HG02884 (cell line): ENCODE results near the gene KIF6.

Experiments used
- ATAC-seq: cut with Tn5 transposase; IDR thresholded peaks from one replicate; pipeline ENCODE4 v1.9.1; 2021; ENCODE audit warnings: mild to moderate bottlenecking, moderate library complexity; ENCODE audit not compliant: unreplicated experiment

The KIF6 gene

GRCh38 chr6:39602601-39603519 lies 122.3 kb downstream of the KIF6 start:
- ATAC-seq: no peak

- no peak for ATAC-seq
Measured at GRCh38 chr6:39599973-39600372, 125.2 kb downstream of the KIF6 start.

- ATAC-seq: no peak
Measured at GRCh38 chr6:39599341-39599740, 125.9 kb downstream of the KIF6 start.

DNA sequence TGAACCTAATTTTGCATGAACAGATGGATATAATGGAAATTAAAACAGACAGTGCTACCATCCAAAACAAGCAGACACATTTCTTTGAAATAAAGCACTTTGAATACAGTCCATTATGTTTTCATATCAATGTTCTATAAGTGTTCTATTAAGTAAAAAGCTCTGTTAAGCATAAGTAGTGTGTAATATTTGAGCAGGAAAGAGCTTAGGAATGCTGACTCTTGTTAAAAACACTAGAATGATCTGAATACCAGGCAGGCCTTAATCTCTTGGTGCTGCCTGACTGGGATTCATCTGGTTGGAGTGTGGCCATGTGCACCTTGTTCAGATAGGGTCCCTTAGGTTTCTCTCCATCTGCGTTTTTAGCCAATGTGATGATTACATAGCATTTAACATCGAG lies 130.9 kb downstream of the KIF6 start:
- no peak for ATAC-seq

DNA sequence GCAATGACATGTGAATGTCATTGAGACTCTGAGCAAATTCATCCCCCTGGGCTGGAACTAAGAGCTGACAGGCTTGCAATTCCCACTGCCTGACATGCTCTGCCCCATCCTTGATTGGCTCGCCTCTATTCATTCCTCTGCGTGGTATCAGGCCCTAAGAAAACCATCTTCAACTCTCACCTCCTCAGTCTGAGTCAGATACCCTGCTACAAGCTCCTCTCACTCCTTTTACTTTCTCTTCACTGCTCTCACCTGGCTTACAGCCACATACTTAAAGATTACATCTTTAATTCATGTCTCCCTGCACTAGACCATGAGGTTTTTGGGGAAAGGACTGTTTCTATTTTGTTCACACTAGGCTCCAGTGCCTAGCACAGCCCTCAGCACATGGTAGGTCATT lies 131.6 kb downstream of the KIF6 start:
- no peak for ATAC-seq

- no peak for ATAC-seq
Measured at GRCh38 chr6:39590871-39591393, 134.3 kb downstream of the KIF6 start.

DNA sequence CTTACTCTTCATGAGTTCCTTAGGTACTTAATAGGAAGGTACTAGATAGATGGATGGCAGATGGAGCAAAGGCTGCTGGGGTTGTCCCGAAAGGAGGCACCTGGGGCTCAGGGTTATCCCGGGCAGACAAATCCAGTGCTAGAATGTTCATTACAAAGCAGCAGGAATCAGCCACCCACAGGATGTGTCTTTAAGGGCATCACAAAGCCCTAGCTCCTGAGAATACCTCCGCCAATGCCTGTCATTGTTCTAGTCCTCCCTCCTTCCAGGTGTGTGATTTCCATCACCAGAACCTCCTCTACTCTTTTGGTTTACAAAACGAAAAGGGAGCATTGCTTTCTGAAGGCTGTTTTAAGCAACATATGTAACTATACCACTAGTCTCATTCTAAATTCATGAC lies 138.1 kb downstream of the KIF6 start:
- no peak for ATAC-seq

GRCh38 chr6:39585641-39586040 lies 139.6 kb downstream of the KIF6 start:
- no peak for ATAC-seq

DNA sequence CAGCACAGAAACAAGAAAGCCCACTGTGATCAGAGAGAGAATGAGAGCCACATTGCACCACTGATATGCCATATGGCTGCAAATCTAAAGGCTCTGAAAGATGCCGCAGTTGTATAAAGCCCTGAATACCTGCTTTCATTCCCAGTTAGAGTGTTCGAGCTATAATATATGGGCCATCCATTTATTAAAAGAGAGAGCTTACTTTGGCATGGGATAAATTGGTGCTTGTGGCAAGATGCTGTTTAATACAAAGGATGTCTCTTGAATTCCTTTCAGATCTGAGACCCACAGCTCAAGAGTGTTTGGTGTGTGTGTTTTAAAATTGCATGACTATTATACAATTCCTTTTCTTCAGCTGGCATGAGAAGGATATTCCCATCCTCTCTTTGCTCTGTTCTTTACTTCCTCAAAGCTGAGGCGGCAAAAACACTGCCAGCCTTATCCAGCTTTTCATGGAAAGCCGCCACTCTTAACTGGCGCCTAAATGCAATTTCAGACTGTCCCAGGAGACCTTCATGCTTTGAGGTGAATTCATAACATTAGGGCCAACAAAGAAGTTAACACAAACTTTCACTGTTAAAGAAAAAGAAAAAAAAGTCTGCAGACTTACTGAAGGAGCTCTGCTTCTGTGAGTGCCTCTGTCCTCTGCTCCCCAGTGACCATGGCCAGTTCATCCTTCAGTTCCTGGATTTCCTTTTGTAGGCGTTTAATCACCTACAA lies 147.6 kb downstream of the KIF6 start:
- ATAC-seq: no peak

GRCh38 chr6:39576556-39577303 lies 148.5 kb downstream of the KIF6 start:
- ATAC-seq: no peak

- no peak for ATAC-seq
Measured at GRCh38 chr6:39574991-39575390, 150.2 kb downstream of the KIF6 start.

- no peak for ATAC-seq
Measured at GRCh38 chr6:39573541-39573940, 151.7 kb downstream of the KIF6 start.

- no peak for ATAC-seq
Measured at GRCh38 chr6:39572661-39573340, 152.4 kb downstream of the KIF6 start.

- no peak for ATAC-seq
Measured at GRCh38 chr6:39568896-39569295, 156.3 kb downstream of the KIF6 start.

DNA sequence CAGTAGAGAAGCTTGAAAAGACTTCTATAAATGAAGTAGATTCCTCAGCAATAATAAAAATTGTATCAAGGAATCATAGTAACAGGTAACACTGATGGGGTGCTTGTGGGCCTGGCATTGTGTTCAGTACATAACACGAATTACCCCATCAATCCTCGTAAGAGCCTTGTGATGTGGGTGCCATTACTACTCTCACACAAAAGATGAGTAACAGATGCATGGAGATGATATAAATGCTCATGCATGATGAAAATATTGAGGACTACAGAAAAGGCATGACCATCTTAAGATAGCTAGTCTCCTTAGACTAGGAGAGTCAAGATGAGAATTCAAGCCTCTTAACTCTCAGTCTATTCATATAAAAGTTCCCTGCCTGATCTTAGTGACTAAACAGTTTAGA lies 158.1 kb downstream of the KIF6 start:
- no peak for ATAC-seq

DNA sequence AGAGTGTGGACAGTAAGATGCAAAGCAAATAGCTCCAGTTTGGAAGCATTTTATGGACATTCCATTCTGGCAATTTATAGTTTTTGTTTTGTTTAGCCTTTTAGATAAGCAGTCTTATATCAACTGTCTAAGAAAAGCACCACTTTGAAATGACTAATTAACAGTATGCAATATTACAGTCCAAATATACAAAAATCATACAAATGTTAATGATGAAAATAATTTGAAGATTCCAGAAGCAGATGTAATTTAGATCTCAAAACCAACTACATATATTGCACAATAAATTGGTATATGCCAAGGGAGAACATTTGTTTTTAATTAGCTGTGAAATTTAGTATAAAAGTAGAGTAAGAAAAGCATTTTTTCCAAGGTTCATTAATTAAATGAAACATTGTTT lies 158.8 kb downstream of the KIF6 start:
- no peak for ATAC-seq

- no peak for ATAC-seq
Measured at GRCh38 chr6:39565956-39566355, 159.3 kb downstream of the KIF6 start.

DNA sequence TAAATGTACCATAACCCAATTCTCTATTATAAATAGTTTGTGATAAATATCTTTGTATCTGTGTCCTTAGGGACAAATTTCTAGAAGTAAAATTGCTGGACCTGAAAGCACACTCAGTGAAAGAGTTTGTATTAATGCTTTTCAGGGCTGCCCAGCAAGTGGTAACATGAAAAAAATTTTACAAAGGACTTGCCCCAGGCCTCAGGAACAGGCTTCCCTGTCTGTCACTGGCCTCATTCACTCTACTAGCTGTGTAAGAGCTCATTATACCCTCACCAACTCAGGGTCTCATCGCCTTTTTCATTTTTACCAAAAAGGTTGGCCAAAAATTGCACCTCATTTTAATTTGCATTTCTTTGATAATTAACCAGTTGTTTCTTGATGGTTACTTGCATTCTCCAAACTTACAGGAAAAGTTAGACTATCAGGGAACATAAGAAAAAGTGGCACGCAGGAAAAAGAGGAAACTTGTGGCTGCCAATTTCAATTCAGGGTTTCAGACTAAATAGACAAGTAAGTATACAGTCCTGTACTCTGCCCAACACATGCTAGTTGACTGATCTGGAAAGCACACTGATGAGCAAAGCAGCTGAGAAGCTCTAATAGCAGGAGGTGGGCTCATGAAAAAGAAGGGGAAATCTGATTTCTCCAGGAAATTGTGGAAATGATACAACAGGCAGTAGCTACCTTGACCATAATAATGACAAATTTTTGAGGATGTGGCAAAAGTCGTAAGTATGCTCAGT lies 161.5 kb downstream of the KIF6 start:
- ATAC-seq: no peak

DNA sequence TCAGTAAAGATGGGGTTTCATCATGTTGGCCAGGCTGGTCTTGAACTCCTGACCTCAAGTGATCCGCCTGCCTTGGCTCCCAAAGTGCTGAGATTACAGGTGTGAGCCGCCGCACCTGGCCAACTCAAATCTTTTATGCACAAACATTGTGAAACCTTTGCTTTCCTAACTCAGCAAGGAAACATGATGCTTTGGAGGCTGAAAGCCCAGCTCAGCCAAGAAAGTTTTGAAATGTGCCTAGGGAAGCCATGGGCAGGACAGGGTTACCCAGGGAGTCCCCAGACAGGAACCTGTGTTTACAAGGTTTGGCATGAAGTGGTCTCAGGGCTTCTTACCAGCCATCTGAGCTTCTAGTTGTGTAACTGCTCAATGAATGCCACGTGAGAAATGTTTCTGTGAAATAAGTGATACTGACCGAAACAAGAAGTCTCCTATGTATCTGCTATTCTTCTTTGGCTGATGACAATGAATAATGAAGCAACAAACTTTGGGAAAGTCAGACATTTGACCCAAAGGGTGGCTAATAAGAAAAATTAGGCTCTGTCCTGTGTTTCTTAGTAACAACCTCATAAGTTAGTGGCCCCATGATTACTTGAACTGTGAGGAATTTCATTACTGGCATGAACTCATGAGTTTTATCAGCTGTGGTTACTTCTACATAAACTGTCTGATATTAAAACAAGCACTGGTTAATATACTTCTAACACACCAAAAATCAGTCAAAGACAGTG lies 163.5 kb downstream of the KIF6 start:
- ATAC-seq: no peak
